HepG2 (cell line): ENCODE results near the gene XIAP. TPM values are rescaled to one million over a fixed set of nuclear protein-coding genes. Genes with fewer than 3 reads are reported as not detected.

Experiments
- ATAC-seq: fragments of 200-7000 bp; cut with Tn5 transposase; 3 replicates; pipeline ENCODE4 v1.9.1; 2020; ENCODE audit warnings: mild to moderate bottlenecking, moderate library complexity
- BruUV-seq: library from RNA; stranded (reverse); fragments of 400-500 nt; replicated peaks from 2 replicates; lab custom pipeline; 2021; lab: Mats Ljungman, UMichigan
- CTCF ChIA-PET: fragments of 300-600 bp; formaldehyde crosslinking; extraction: SDS; loops from one replicate; lab custom pipeline; 2021; ENCODE audit warnings: low total read pairs, inconsistent platforms, low intra/inter-chr PET ratio; lab: Yijun Ruan, JAX
- POLR2A ChIA-PET: fragments of 350-600 bp; sonication (Branson Sonifier 250); formaldehyde crosslinking; loops from one replicate; lab custom pipeline; 2020; ENCODE audit warnings: antibody characterized with exemption, inconsistent platforms; lab: Yijun Ruan, JAX
- DNase-seq: peaks from one replicate; pipeline ENCODE4 v3.0.0-alpha.2; 2015; ENCODE audit warnings: low spot score
- FAIRE-seq: peaks from 3 replicates; lab custom pipeline; 2011; peaks lifted over from hg19 to GRCh38; lab: Jason Lieb, UNC
- H2AFZ ChIP-seq: one replicate; pipeline ENCODE4 v1.6.1; 2011; ENCODE audit warnings: low read length, inconsistent platforms
- H3K27ac ChIP-seq: fragments of 300-600 bp; 3 replicates; pipeline ENCODE4 v1.8.0; 2011; ENCODE audit warnings: mixed run types, mild to moderate bottlenecking, mixed read lengths, low read length, inconsistent platforms; ENCODE audit not compliant: insufficient read depth; ENCODE audit errors: extremely low read length
- H3K27me3 ChIP-seq, 2 experiments: fragments of 200-600 bp in 1 of 2; 2 replicates in 1 of 2; 3 replicates in 1 of 2; pipeline versions ENCODE4 v1.6.0 to v1.8.0; 2011; ENCODE audit warnings: low read length in 2 of 2, mild to moderate bottlenecking in 2 of 2, moderate library complexity in 2 of 2, inconsistent platforms in 1 of 2; ENCODE audit not compliant: insufficient read depth in 2 of 2, control insufficient read depth in 1 of 2
- H3K36me3 ChIP-seq, 2 experiments: fragments of 200-600 bp in 1 of 2; replicated peaks in 1 of 2; 2 replicates in 1 of 2; 3 replicates in 1 of 2; pipeline versions ENCODE4 v1.5.1 to v1.8.0; 2011; ENCODE audit warnings: low read length in 2 of 2, inconsistent platforms in 1 of 2; ENCODE audit not compliant: insufficient read depth in 2 of 2, control insufficient read depth in 1 of 2
- H3K4me1 ChIP-seq: 2 replicates; pipeline ENCODE4 v1.5.1; 2012; ENCODE audit warnings: low read length, inconsistent platforms; ENCODE audit not compliant: insufficient read depth
- H3K4me2 ChIP-seq: 2 replicates; pipeline ENCODE4 v1.6.0; 2011; ENCODE audit warnings: low read depth, low read length, inconsistent platforms
- H3K4me3 ChIP-seq, 3 experiments: fragments of 200-600 bp in 1 of 3; sonication (generic), shearing (Covaris generic) in 1 of 3; replicated peaks in 1 of 3; 2 replicates each; pipeline ENCODE4 v1.5.1; 2011 to 2016; ENCODE audit warnings: low read length in 3 of 3, inconsistent platforms in 2 of 3, low read depth in 2 of 3, mild to moderate bottlenecking in 2 of 3, control low read depth in 1 of 3, mixed read lengths in 1 of 3; ENCODE audit not compliant: insufficient read depth in 1 of 3
- H3K79me2 ChIP-seq: one replicate; pipeline ENCODE4 v1.6.1; 2011; ENCODE audit warnings: low read length, inconsistent platforms; ENCODE audit not compliant: insufficient read depth
- H3K9ac ChIP-seq: 2 replicates; pipeline ENCODE4 v1.6.0; 2011; ENCODE audit warnings: mild to moderate bottlenecking, low read depth, low read length, inconsistent platforms; ENCODE audit not compliant: insufficient read depth
- H3K9me3 ChIP-seq: 2 replicates; pipeline ENCODE4 v1.5.1; 2012; ENCODE audit warnings: mild to moderate bottlenecking, low read length
- H4K20me1 ChIP-seq: 2 replicates; pipeline ENCODE4 v1.6.0; 2011; ENCODE audit warnings: inconsistent platforms, mild to moderate bottlenecking, low read length, moderate library complexity; ENCODE audit not compliant: insufficient read depth
- DBP ChIP-seq: sonication (generic); formaldehyde crosslinking; IDR thresholded peaks from 2 replicates; pipeline ENCODE4 v1.4.0; 2020; ENCODE audit warnings: missing genetic modification reagents; ENCODE audit errors: not compliant biosample characterization
- EHMT2 ChIP-seq: fragments of 200-600 bp; sonication (generic); IDR thresholded peaks from 2 replicates; pipeline ENCODE4 v1.7.0; 2017; ENCODE audit warnings: antibody characterized with exemption, low read depth, low read length, borderline replicate concordance
- GLI4 ChIP-seq: sonication (generic); formaldehyde crosslinking; IDR thresholded peaks from 2 replicates; pipeline ENCODE4 v1.5.1; 2020; ENCODE audit warnings: missing genetic modification reagents, mild to moderate bottlenecking, moderate library complexity, borderline replicate concordance
- HMGXB4 ChIP-seq, 2 experiments: sonication (generic) in 1 of 2; formaldehyde crosslinking in 1 of 2; IDR thresholded peaks; 2 replicates each; pipeline versions ENCODE4 v1.4.0 to v1.6.1; 2018 to 2020; ENCODE audit warnings: missing genetic modification reagents in 2 of 2, borderline replicate concordance in 1 of 2, low read depth in 1 of 2, mild to moderate bottlenecking in 1 of 2, missing biosample characterization in 1 of 2
- HOXA3 ChIP-seq: sonication (generic); formaldehyde crosslinking; IDR thresholded peaks from 2 replicates; pipeline ENCODE4 v1.5.0; 2020; ENCODE audit warnings: missing genetic modification reagents
- ISL2 ChIP-seq: sonication (generic); formaldehyde crosslinking; IDR thresholded peaks from 2 replicates; pipeline ENCODE4 v1.5.0; 2020; ENCODE audit warnings: missing genetic modification reagents
- KDM6A ChIP-seq: IDR thresholded peaks from 2 replicates; pipeline ENCODE4 v1.6.1; 2016; ENCODE audit warnings: low read depth
- KMT2A ChIP-seq: sonication (generic); formaldehyde crosslinking; IDR thresholded peaks from 2 replicates; pipeline ENCODE4 v1.4.0; 2020; ENCODE audit warnings: missing genetic modification reagents
- PHB2 ChIP-seq: fragments of 450-650 bp; IDR thresholded peaks from 2 replicates; pipeline ENCODE4 v1.6.1; 2018; ENCODE audit not compliant: partially characterized antibody
- SP140L ChIP-seq: sonication (generic); formaldehyde crosslinking; IDR thresholded peaks from 2 replicates; pipeline ENCODE4 v1.4.0; 2020; ENCODE audit warnings: missing genetic modification reagents, borderline replicate concordance
- ZC3H13 ChIP-seq: sonication (generic); formaldehyde crosslinking; IDR thresholded peaks from 2 replicates; pipeline ENCODE4 v1.8.1; 2023; ENCODE audit warnings: mild to moderate bottlenecking, missing genetic modification reagents, moderate library complexity
- ZFX ChIP-seq: sonication (generic); formaldehyde crosslinking; IDR thresholded peaks from 2 replicates; pipeline ENCODE4 v1.4.0; 2020; ENCODE audit warnings: mild to moderate bottlenecking, low read depth, missing genetic modification reagents, moderate library complexity
- ZNF367 ChIP-seq: sonication (generic); formaldehyde crosslinking; IDR thresholded peaks from 2 replicates; pipeline ENCODE4 v1.4.0; 2020; ENCODE audit warnings: missing genetic modification reagents, borderline replicate concordance
- ZNF501 ChIP-seq: sonication (generic); formaldehyde crosslinking; IDR thresholded peaks from 2 replicates; pipeline ENCODE4 v1.5.1; 2020; ENCODE audit warnings: mild to moderate bottlenecking, moderate library complexity, missing genetic modification reagents
- ZNF746 ChIP-seq: sonication (generic); formaldehyde crosslinking; IDR thresholded peaks from 2 replicates; pipeline ENCODE4 v1.8.0; 2022; ENCODE audit warnings: mild to moderate bottlenecking, missing genetic modification reagents
- WGBS: methylation state at CpG from one replicate; pipeline ENCODE4 v1.1.6; 2017; ENCODE audit warnings: low lambda C conversion rate; 5-methylcytosine and 5-hydroxymethylcytosine counted together
- in situ Hi-C: cut with HindIII; loops from 2 replicates; pipeline ENCODE4 v1.10.0; 2017; ENCODE audit warnings: low pct_unique_long_range_greater_than_20kb; ENCODE audit not compliant: extremely low pct_ligation_motif_present
- intact Hi-C: fragments of 100-400 bp; cut with micrococcal nuclease; formaldehyde crosslinking; loops from one replicate; pipeline ENCODE4 v1.10.0; 2022; ENCODE audit not compliant: unreplicated experiment
- polyA plus RNA-seq, 8 experiments: library from polyadenylated mRNA; depleted of rRNA in 3 of 8; stranded (reverse) in 7 of 8; unstranded in 1 of 8; fragments of >200 nt; fragmentation: Illumina TruSeq in 4 of 8; extraction: Trizol in 4 of 8; gene quantifications; 2 replicates each; pipeline versions ENCODE4 v1.2.1 to v1.2.3, GENCODE V29; 2011 to 2016; ENCODE audit warnings: low read depth in 4 of 8, missing spikeins in 1 of 8, mixed read lengths in 1 of 8; ENCODE audit not compliant: insufficient read depth in 1 of 8
- total RNA-seq, 5 experiments: library from RNA; depleted of rRNA; stranded (reverse); fragments of >200 nt; fragmentation: Illumina TruSeq; extraction: Trizol; gene quantifications; 2 replicates each; pipeline ENCODE4 v1.2.3, GENCODE V29; 2016; ENCODE audit warnings: low read depth in 1 of 5
- TF ChIP-seq, protein P1 (sequence below): sonication (generic); formaldehyde crosslinking; IDR thresholded peaks from 2 replicates; pipeline ENCODE4 v1.5.1; 2020; ENCODE audit warnings: mild to moderate bottlenecking, missing genetic modification reagents, moderate library complexity

XIAP gene
- total and polyA plus RNA-seq, 2 of the 13 experiments (the other 11 are each of a cell fraction or from before 2014, with no cell fraction given): 12.9 to 29.5 TPM

DNA sequence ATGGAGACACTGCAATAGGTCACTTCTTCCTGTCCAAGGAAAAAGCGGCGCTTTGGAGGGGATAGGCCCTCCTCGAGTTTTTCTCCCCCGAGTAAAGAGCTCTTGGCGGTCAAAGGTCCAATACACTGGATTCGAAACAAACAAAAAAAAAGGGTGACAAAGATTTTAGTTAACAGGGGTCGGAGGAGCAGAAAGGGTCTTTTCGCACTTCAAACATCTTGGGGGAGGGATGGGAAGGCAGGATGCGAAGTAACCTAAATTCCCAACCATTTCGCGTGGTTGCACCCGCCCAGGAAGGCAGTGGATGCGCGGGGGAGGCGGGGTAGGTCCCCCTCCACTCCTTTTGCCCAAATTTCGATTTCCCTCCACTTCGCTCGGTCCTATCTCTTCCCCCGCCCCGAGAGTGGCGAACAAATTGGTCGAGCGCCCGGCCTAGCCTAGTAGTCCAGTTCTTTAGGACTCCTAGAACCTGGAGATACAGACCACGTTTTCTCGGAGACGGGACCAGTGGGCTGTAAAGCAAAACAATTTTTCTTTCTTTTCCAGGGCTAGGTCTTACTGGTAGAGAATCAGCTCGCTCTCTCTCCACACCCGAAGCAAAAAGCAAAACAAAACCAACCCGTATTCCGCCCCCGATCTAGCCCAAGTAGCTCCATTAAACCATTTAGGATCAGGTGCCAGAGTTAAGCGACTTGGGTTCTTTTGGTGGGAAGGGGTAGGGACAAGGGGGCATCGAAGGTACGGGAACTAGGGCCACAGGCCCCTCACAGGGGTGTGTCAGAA, 99.6 kb downstream of the XIAP start:
- H3K27me3 ChIP-seq: no peaks in the 10 kb centered on the region; a peak in 1 of 5 replicates
- peak overlapping the region; percentile 1 for H2AFZ ChIP-seq
- peak overlapping the region; percentile 69 for H3K4me2 ChIP-seq
- CTCF ChIA-PET: interaction anchor here (0.9 to 1.0 kb wide), 2 partner anchors 8 to 17 kb away, joined by 3 to 4 read pairs; no protein-coding TSS in a partner anchor
- H4K20me1 ChIP-seq: peaks cover 7% of the 10 kb centered on the region; the same call in 1 of the 2 replicates
- ATAC-seq: peak; percentile 7
- intact Hi-C loops: loop anchor here (2.0 kb wide), 2 partner anchors 127 to 251 kb away; no protein-coding TSS in a partner anchor
- WGBS: under 1% methylated on average over 16 of the region's 35 CpGs
- BruUV-seq: TSS peak; percentile 69
- FAIRE-seq: no peak
- peaks cover 27% of the 10 kb centered on the region for H3K79me2 ChIP-seq
- in situ Hi-C loops: no loop called here
- H3K9me3 ChIP-seq: no peaks in the 10 kb centered on the region
- peaks cover 4% of the 10 kb centered on the region for H3K4me1 ChIP-seq
- DNase-seq: no peak
- no peaks in the 10 kb centered on the region for H3K36me3 ChIP-seq
- H3K9ac ChIP-seq: peak overlapping the region; percentile 85
- peak overlapping the region; percentile 89 for H3K27ac ChIP-seq
- POLR2A ChIA-PET: interaction anchor here (0.9 to 1.1 kb wide), 2 partner anchors 100 to 129 kb away, joined by 3 read pairs; partner anchors contain the start of gene XIAP
- peak overlapping the region; percentile 76 to 81 (median 78) for H3K4me3 ChIP-seq
- TF ChIP-seq, protein P1, sequence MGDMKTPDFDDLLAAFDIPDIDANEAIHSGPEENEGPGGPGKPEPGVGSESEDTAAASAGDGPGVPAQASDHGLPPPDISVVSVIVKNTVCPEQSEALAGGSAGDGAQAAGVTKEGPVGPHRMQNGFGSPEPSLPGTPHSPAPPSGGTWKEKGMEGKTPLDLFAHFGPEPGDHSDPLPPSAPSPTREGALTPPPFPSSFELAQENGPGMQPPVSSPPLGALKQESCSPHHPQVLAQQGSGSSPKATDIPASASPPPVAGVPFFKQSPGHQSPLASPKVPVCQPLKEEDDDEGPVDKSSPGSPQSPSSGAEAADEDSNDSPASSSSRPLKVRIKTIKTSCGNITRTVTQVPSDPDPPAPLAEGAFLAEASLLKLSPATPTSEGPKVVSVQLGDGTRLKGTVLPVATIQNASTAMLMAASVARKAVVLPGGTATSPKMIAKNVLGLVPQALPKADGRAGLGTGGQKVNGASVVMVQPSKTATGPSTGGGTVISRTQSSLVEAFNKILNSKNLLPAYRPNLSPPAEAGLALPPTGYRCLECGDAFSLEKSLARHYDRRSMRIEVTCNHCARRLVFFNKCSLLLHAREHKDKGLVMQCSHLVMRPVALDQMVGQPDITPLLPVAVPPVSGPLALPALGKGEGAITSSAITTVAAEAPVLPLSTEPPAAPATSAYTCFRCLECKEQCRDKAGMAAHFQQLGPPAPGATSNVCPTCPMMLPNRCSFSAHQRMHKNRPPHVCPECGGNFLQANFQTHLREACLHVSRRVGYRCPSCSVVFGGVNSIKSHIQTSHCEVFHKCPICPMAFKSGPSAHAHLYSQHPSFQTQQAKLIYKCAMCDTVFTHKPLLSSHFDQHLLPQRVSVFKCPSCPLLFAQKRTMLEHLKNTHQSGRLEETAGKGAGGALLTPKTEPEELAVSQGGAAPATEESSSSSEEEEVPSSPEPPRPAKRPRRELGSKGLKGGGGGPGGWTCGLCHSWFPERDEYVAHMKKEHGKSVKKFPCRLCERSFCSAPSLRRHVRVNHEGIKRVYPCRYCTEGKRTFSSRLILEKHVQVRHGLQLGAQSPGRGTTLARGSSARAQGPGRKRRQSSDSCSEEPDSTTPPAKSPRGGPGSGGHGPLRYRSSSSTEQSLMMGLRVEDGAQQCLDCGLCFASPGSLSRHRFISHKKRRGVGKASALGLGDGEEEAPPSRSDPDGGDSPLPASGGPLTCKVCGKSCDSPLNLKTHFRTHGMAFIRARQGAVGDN (CRISPR knock-in tag): no peak
- no peak for TF ChIP-seq HOXA3 (CRISPR knock-in tag)
- no peak for TF ChIP-seq DBP (CRISPR knock-in tag)
- TF ChIP-seq KDM6A (CRISPR knock-in tag): no peak
- no peak for TF ChIP-seq ZNF367 (CRISPR knock-in tag)
- TF ChIP-seq GLI4 (CRISPR knock-in tag): no peak
- 0 out of 2 replicates have a peak, but pooled peaks have one; percentile 4 for TF ChIP-seq KMT2A (CRISPR knock-in tag)
- TF ChIP-seq ISL2: no peak
- TF ChIP-seq SP140L (CRISPR knock-in tag): no peak
- TF ChIP-seq ZC3H13 (CRISPR knock-in tag): 0 out of 2 replicates have a peak, but pooled peaks have one; percentile 10
- no peak for TF ChIP-seq PHB2
- TF ChIP-seq ZFX (CRISPR knock-in tag): peak; percentile 50; the same call in 1 of the 2 replicates
- no peak for TF ChIP-seq ZNF746 (CRISPR knock-in tag)
- TF ChIP-seq HMGXB4 (CRISPR knock-in tag; IDR thresholded peaks at IDR 0.05; ENCODE audit: borderline replicate concordance in 1 of 2, low read depth in 1 of 2): no peak
- TF ChIP-seq ZNF501: 0 out of 2 replicates have a peak, but pooled peaks have one; percentile 23
- no peak for TF ChIP-seq EHMT2
